GM21723 (cell line): ENCODE data around the gene ATP6V1C2.

Experiments
- ATAC-seq: cut with Tn5 transposase; IDR thresholded peaks from one replicate; pipeline ENCODE4 v1.9.1; 2021; ENCODE audit warnings: mild to moderate bottlenecking, moderate library complexity; ENCODE audit not compliant: unreplicated experiment

The ATP6V1C2 gene

GRCh38 chr2:10832203-10832936 is 110.9 kb downstream of the ATP6V1C2 start:
- peak; percentile 86 for ATAC-seq

- ATAC-seq, result no peak
Observed at GRCh38 chr2:10833021-10833420, 111.6 kb downstream of the ATP6V1C2 start.

- no peak for ATAC-seq
Observed at GRCh38 chr2:10834068-10834655, 112.7 kb downstream of the ATP6V1C2 start.
